Colonic mucosa (tissue), 4 donors: Measurements from ENCODE around the gene MAPK8IP1. TPM values are rescaled to one million over a fixed set of nuclear protein-coding genes. Genes with fewer than 3 reads are reported as not detected.

Experiments
- DNase-seq: peaks from one replicate; pipeline ENCODE4 v3.0.0-alpha.2; 2020
- H3K27ac ChIP-seq: fragments of 200-600 bp; one replicate; pipeline ENCODE4 v1.8.0; 2021
- H3K27me3 ChIP-seq: fragments of 200-600 bp; one replicate; pipeline ENCODE4 v1.8.0; 2021
- H3K36me3 ChIP-seq: fragments of 200-600 bp; one replicate; pipeline ENCODE4 v1.8.0; 2021
- H3K4me1 ChIP-seq: fragments of 200-600 bp; one replicate; pipeline ENCODE4 v1.8.0; 2021; ENCODE audit warnings: mild to moderate bottlenecking
- H3K4me3 ChIP-seq: fragments of 200-600 bp; one replicate; pipeline ENCODE4 v1.8.0; 2021
- H3K9ac ChIP-seq, 2 donors: one replicate each; pipeline ENCODE4 v1.7.0; 2013; ENCODE audit warnings: control low read depth in 2 of 2, low read depth in 2 of 2, low read length in 2 of 2
- H3K9me3 ChIP-seq: fragments of 200-600 bp; one replicate; pipeline ENCODE4 v1.8.0; 2021
- intact Hi-C: fragments of 100-400 bp; cut with DNase I; formaldehyde crosslinking; loops from one replicate; pipeline ENCODE4 v1.14.1; 2022
- total RNA-seq, 2 donors: library from RNA; stranded (reverse); fragmentation: NEBNext Ultra II Directional in 1 of 2; extraction: Animal tissue kit (Norgen Biotek cat#: 25700) in 1 of 2; gene quantifications; one replicate each; pipeline ENCODE4 v1.2.1, GENCODE V29; 2021
- TF ChIP-seq, protein P1 (sequence below): fragments of 200-600 bp; IDR thresholded peaks from one replicate; pipeline ENCODE4 v1.8.0; 2022; ENCODE audit warnings: antibody characterized with exemption, mild to moderate bottlenecking
- donor health status: healthy.
- donor health status: DM: no; HTN: no; CAD: no.
- donor health status: DM: no; HTN: no; CAD: no.

The MAPK8IP1 gene
- total RNA-seq, 2 donors from 2014 or later = 2.4 to 3.6 TPM

DNA sequence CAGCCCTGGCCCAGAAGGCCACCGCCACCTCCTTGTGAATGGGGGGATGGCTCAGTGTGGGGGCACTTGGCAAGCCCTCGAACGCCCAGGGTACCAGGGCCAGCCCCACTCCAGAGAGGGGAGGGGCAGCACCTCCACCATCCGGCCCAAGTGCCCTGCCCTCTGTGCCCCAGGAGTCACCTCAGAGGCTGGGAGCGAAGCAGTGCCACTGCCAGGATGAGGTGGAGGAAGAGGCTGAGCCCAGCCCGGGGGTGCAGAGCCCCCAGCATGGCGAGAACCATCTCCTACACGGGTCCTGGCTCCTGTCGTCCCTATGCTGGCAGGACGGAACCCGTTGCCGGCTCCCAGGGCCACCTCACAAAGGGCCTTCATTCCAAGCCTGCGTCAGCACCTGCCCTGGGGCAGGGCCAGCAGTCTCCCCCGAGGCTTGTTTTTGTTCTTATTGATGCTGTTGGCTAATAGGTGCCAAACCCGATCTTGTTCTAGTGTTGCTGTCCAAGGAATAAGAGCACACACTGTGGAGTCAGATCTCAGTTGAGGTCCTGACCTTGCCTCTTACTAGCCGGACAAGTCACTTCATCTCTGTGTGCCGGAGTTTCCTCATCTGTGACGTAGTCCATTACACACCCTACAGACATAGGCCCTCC lies 21.6 kb downstream of the MAPK8IP1 start, which contains the start of gene FREY1:
FREY1 (minus strand) TSS at position 307 of the 647 bp plus-strand sequence; CDS start at position 281, 26 bp downstream.
- no peaks in the 10 kb centered on the region for H3K36me3 ChIP-seq
- no peak within 1 kb of the TSS for H3K9ac ChIP-seq
- no peak for DNase-seq
- H3K9me3 ChIP-seq = no peaks in the 10 kb centered on the region
- intact Hi-C loops = no loop called here
- H3K4me3 ChIP-seq = no peak within 1 kb of the TSS
- TF ChIP-seq, protein P1, sequence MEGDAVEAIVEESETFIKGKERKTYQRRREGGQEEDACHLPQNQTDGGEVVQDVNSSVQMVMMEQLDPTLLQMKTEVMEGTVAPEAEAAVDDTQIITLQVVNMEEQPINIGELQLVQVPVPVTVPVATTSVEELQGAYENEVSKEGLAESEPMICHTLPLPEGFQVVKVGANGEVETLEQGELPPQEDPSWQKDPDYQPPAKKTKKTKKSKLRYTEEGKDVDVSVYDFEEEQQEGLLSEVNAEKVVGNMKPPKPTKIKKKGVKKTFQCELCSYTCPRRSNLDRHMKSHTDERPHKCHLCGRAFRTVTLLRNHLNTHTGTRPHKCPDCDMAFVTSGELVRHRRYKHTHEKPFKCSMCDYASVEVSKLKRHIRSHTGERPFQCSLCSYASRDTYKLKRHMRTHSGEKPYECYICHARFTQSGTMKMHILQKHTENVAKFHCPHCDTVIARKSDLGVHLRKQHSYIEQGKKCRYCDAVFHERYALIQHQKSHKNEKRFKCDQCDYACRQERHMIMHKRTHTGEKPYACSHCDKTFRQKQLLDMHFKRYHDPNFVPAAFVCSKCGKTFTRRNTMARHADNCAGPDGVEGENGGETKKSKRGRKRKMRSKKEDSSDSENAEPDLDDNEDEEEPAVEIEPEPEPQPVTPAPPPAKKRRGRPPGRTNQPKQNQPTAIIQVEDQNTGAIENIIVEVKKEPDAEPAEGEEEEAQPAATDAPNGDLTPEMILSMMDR = no peak
- no peaks in the 10 kb centered on the region for H3K4me1 ChIP-seq
- no peaks in the 10 kb centered on the region for H3K27me3 ChIP-seq
- H3K27ac ChIP-seq = no peak within 1 kb of the TSS

DNA sequence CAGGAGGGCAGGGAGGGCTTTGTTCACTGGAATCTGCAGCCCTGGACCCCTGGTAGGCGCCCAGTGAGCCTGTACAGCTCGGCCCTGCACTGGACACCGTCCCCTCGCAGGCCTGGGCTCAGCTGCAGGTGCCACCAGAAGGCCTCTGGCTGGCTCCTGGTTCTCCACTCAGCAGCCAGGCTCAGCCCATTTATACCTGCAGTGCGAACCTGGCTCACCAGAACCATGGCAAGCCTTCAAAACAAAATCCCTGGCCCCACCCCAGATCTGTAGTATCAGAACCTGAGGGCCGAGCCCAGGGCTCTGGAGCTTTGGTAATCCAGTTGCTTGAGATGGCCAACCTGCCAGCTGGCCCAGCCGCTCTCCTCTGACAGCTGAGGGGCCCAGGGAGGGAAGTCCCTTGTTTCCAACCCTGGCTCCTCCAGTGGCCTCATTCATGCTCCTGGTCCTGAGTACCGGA lies 22.5 kb downstream of the MAPK8IP1 start:
- intact Hi-C loops = no loop called here
- H3K4me3 ChIP-seq = no peak overlapping the region
- no peaks in the 10 kb centered on the region for H3K4me1 ChIP-seq
- H3K36me3 ChIP-seq = peaks cover 1% of the 10 kb centered on the region
- H3K27me3 ChIP-seq = no peaks in the 10 kb centered on the region
- H3K27ac ChIP-seq = no peak overlapping the region
- DNase-seq = no peak
- H3K9ac ChIP-seq = no peak overlapping the region
- TF ChIP-seq, protein P1 = no peak
- no peaks in the 10 kb centered on the region for H3K9me3 ChIP-seq

DNA sequence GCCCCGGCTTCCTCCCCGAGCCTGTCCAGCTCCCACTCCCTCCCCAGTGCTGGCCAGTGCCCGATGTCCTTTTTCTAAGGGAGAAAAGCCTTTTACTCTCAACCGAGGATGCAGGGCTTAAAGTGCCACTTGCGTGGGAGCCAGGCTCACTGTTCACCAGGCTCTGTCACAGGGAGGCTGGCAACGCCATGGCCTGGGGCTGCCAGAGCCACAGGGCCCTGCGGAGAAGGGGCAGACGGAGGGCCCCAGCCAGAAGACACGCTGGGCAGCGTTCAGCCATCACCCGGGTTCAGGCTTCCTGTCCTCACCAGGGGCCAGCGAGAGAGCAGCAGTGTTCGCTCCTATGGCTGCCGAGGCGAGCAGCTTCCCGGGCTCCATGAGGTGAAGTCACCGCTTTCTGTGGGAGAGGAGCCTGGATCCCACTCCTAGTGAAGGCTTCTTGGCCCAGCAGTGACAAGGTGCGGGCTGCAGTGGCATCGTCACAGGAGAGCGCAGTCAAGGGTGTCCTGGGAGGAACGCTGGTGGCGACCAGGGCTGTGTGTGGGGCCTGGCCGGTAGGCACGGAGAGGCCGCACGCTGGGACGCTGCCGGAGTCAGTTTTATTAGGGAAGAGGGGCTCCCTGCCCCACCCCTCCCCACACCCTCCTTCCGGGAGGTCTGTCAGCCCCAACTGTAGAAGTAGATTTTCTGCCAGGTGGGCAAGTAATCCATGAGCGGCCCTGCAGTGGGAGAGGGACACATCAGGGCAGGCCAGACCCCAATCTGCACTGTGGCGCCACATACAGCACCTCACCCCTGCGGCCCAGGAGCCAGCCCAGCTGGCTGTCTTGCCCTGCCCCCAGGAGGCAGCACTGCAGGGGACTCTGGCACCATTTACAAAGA lies 24.4 kb downstream of the MAPK8IP1 start:
- peaks cover 18% of the 10 kb centered on the region for H3K36me3 ChIP-seq
- DNase-seq = no peak
- H3K9me3 ChIP-seq = no peaks in the 10 kb centered on the region
- no peaks in the 10 kb centered on the region for H3K27me3 ChIP-seq
- no peak overlapping the region for H3K9ac ChIP-seq
- H3K4me1 ChIP-seq = no peaks in the 10 kb centered on the region
- no peak overlapping the region for H3K4me3 ChIP-seq
- TF ChIP-seq, protein P1 = no peak
- intact Hi-C loops = no loop called here
- H3K27ac ChIP-seq = no peak overlapping the region

DNA sequence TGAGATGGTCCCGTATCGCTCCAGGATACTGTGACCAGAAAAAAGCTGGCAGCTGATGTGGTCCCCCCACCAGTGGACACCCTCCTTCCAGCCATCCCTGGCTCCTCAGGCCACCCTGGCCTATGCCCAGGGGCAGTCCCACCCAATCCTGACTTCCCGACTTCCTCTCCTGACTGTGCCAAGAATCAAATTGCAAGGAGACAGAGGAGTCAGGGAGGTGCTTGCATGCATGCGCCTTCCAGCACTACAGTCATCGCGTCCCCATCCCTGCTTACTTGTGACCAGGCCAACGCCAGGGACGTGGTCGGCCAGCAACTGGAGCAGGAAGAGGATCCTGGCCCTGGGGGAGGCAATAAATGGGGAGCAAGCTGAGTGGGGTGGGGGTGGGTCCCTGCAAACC lies 25.2 kb downstream of the MAPK8IP1 start:
- Histone ChIP-seq H3K4me1 (no peaks in the 10 kb centered on the region), H3K27me3 (no peaks in the 10 kb centered on the region), H3K9ac (no peak overlapping the region), H3K27ac (no peak overlapping the region), H3K9me3 (no peaks in the 10 kb centered on the region), H3K36me3 (peaks cover 18% of the 10 kb centered on the region), H3K4me3 (no peak overlapping the region)
- intact Hi-C loops = no loop called here
- TF ChIP-seq, protein P1 = no peak
- DNase-seq = no peak

DNA sequence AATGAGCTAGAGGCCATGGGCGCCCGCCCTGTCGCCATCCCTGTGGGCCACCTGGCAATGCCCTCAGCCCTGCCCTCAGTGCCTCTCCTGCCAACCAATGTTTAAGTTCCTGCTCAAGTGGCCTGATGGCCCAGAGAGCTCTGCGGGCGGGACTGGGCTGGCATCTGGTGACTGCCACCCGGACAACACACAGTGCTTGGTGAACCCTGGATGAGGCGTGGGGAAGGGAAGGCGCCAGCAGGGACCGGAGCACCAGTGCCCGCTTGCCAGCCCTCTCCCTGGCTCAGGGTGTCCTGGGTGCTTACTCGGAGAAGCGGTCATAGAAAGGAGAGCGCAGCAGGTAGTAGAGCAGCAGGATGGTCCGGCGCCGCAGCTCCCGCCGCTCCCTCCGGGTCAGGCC lies 28.1 kb downstream of the MAPK8IP1 start:
- Histone ChIP-seq H3K27me3 (no peaks in the 10 kb centered on the region), H3K36me3 (peaks cover 18% of the 10 kb centered on the region), H3K9ac (no peak overlapping the region), H3K9me3 (no peaks in the 10 kb centered on the region), H3K27ac (no peak overlapping the region), H3K4me3 (no peak overlapping the region), H3K4me1 (no peaks in the 10 kb centered on the region)
- intact Hi-C loops = no loop called here
- TF ChIP-seq, protein P1 = no peak
- no peak for DNase-seq
